HPDE6-E6E7 (cell line): Measurements from ENCODE around the gene DHCR24.
"Not testable (repeated sequence)": the region's sequence is repeated elsewhere in the genome, so short reads cannot be mapped to it uniquely, and the experiment has no call there.

Source experiments
- DNase-seq: peaks from one replicate; pipeline ENCODE4 v3.0.0; 2011; ENCODE audit warnings: missing footprints; ENCODE audit errors: extremely low spot score

DHCR24 gene

GRCh38 chr1:54886724-54887664 is at the start of gene DHCR24:
DHCR24 (minus strand) TSS chr1:54887195; CDS start chr1:54887119, 76 bp downstream.
- peak; percentile 96 for DNase-seq

DNA sequence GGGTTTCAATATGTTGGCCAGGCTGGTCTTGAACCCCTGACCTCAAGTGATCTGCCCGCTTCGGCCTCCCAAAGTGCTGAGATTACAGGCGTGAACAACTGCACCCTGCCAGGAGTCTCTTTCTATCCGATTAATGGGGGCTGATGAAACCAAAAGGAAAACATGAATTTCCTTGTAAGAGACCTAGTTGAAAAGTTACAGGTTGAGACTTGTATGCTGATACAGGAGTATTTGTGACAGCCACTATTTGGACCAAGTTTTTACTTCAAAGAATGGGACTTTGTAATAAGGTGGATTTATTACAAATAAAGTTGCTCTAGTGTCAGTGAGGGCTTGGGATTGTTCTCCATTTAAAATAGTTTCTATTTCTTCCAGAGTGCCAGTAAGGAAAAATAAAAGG is 49.8 kb upstream of the DHCR24 start:
- no peak for DNase-seq

DNA sequence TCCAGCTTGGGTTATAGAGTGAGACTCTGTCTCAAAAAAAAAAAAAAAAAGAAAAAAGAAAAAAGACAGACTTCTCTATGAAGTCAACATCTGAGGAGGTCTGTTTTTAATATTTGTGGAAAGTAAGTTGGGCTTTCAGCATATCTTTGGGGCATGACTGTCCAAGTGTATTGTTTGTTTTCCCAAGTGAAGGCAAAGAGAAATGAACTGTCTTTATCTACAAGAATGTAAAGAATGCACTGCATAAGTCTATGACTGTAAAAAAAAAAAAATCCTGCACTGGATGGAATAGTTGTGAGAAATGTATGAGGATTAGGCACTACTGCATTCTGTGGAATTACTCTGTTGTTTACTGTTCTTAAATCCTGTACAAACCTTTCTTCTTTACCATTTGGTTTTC is 47.9 kb upstream of the DHCR24 start:
- DNase-seq, result no peak

DNA sequence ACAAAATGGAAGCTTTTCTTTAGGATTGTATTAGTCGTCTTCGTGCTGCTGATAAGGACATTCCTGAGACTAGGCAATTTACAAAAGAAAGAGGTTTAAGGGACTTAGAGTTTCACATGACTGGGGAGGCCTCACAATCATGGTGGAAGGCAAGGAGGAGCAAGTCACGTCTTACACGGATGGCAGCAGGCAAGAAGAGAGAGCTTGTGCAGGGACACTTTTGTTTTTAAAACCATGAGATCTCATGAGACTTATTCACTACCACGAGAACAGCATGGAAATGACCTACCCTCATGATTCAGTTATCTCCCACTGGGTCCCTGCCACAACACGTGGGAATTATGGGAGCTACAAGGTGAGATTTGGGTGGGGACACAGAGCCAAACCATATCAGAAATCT is 47.1 kb upstream of the DHCR24 start:
- not testable (repeated sequence) for DNase-seq

DNA sequence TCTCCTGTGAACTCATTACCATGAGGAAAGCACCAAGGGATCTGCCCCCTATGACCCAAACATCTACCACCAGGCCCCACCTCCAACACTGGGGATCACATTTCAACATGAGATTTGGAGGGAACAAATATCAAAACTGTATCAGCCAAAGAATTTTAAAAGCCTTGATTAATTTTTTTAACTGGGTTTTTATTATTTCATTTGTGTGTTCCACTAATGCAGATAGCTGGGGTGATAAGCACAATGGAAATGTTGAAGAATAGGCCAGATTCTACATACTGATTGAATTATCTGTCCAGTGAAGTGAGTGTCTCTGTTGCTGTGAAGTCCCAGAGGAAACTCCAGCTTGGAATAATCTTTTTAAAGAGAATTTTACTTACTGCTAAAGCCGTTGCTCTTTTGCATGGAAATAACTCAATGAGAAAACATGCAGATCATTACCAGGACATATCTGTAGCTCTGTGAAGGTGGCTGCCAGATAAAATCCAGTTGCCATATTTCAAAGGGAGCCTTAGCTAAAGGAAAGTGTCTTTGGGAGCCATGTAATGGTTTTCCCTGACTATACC is 44.4 kb upstream of the DHCR24 start:
- DNase-seq, result no peak

DNA sequence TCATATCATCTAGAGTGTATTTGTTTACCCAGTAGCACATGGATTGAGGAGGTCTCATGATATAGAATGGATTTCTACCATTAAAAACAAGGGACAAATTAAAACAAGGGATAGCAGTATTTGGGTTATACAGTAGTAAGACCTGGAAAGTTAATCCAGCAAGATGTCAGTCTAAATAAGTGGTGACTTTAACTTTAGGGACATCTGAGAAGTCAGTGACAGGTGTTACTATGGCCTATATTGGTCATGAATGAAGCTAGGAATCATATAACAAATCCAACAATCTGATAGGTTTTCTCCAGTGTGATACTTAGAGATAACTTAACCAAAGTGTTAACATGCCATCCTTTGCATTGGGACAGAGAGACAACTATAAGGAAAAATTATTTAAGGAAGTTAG is 42.7 kb upstream of the DHCR24 start:
- no peak for DNase-seq

GRCh38 chr1:54928327-54928726 is 41.3 kb upstream of the DHCR24 start:
- no peak for DNase-seq

- no peak for DNase-seq
Observed at GRCh38 chr1:54927472-54928240, 40.7 kb upstream of the DHCR24 start.

DNA sequence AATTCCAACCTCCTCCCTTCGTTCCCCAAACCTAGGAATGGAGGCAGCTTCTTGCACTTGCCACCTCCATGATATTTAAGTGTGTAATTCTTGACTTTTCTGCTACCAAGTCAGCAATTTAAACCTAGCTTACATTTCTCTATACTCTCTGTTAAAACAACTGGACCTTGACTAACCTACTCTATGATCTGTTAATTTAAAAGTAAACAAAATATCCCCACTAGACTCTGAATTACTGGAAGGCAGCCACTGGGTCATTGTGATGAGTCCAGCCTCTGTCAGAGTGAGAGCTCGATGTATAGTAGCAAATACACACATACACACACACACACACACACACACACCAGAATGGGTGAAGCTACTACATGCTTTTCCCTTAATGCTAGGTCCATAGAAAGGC is 40.0 kb upstream of the DHCR24 start:
- DNase-seq, result no peak

- no peak for DNase-seq
Observed at GRCh38 chr1:54922921-54923421, 36.0 kb upstream of the DHCR24 start.

DNA sequence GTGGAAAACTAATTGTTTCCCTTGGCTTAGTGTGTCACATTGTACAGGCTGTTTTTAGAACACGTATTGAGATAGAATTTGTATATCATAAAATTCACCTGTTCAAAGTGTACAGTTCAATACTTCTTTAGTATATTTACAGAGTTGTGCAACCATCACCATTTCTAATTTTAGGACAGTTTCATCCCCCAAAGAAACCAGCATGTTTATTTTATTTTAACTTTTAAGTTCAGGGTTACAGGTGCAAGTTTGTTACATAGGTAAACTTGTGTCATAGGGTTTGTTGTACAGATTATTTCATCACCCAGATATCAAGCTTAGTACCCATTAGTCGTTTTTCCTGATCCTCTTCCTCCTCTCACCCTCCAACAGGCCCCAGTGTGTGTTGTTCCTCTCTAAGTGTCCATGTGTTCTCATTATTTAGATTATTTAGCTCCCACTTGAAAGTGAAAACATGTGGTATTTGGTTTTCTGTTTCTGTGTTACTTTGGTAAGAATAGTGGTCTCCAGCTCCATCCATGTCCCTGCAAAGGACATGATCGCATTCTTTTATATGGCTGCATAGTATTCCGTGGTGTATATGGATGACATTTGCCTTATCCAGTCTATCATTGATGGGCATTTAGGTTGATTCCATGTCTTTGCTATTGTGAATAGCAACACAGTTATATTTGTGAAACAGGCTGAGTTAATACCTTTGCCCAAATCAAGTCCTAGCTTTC is 35.2 kb upstream of the DHCR24 start:
- no peak for DNase-seq

- no peak for DNase-seq
Observed at GRCh38 chr1:54919367-54920359, 32.7 kb upstream of the DHCR24 start.

GRCh38 chr1:54911076-54911475 is 24.1 kb upstream of the DHCR24 start:
- not testable (repeated sequence) for DNase-seq

- DNase-seq, result no peak
Observed at GRCh38 chr1:54906586-54906985, 19.6 kb upstream of the DHCR24 start.

GRCh38 chr1:54904476-54905048 is 17.6 kb upstream of the DHCR24 start:
- no peak for DNase-seq

DNA sequence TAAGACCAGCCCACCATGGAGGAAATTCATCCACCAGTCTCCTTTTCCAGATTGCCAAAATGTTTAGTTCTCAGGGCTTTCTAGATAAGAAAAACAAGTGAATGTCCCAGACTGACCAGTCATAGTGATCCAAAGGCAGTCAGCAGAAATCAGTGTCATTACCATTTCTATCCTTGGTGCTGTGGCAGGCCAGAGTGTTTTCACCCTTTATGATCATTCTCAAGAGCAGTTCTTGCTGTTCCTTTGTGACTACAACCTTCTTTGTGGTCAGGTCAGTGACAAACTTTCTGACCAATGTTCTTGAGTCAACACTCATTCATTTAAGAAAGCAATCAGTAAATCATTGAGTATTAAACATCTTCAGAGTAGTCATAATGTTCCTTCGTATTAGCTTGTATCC is 7.3 kb upstream of the DHCR24 start:
- no peak for DNase-seq

DNA sequence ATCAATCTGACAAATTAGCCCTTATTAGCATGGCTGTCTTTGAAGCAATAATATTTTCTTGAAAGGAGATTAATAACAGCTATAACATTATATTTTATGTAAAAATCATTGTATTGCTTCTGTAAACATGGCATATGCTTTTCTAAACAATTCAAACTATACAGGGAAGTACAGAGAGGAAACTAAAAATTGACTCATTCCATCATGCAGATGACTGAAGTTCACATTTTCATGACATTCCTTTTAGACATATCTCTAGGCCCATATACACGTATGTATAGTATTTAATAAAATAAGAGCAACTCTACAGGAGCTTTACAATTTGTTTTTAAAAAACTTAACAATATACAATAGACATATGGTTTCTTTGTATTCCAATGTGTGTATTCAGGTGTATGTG is 5.6 kb upstream of the DHCR24 start:
- DNase-seq, result no peak

GRCh38 chr1:54889132-54889725 is 2.2 kb upstream of the DHCR24 start:
- DNase-seq, result no peak

DNA sequence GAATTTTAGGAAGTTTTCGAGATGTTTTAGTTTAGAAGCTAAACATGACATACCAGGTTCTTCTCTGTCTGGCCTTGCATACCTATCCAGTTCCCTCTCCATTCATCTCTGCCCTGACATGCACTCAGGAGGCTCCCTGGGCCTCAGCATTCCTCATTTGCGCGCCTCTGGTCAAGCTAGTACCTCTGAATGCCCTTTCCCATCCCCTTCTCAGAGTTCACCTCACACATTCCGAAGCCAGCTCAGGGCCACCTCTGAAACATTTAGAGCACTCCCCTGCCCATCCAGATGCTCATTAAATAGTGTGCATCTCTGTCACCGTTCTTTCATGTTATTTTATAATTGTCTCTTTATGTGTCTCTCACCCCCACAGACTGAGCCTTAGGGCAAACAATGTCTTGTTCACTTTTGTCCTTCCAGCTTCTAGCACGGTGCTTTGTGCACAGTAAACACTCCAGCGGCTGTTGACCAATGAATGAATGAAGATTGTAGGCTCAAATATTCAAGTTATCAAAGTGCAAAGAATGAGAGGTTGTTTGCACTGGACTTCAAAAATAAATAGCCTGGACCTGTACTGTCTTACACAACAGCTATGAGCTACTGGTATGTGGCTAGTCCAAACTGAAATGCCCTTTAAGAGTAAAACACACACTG is 1.2 kb upstream of the DHCR24 start:
- DNase-seq, result no peak
